Endothelial cell of umbilical vein (primary cell): Measurements from ENCODE around the gene ALKBH7. TPM values are rescaled to one million over a fixed set of nuclear protein-coding genes. Genes with fewer than 3 reads are reported as not detected.

Experiments
- BruUV-seq: library from RNA; stranded (reverse); fragments of 400-500 nt; replicated peaks from 2 replicates; lab custom pipeline; 2021; lab: Mats Ljungman, UMichigan
- CTCF ChIA-PET: fragments of 300-600, 350-600 bp; sonication (Branson Sonifier 250); formaldehyde crosslinking; loops from one replicate; lab custom pipeline; 2021; ENCODE audit warnings: antibody characterized with exemption, inconsistent platforms; lab: Charles Lee
- POLR2A ChIA-PET: fragments of 300-600, 350-600 bp; sonication (Branson Sonifier 250); formaldehyde crosslinking; loops from one replicate; lab custom pipeline; 2021; ENCODE audit warnings: antibody characterized with exemption, inconsistent platforms; lab: Charles Lee
- DNase-seq: peaks from one replicate; pipeline ENCODE4 v3.0.0-alpha.2; 2011; ENCODE audit warnings: low read depth, low spot score
- FAIRE-seq: peaks from 2 replicates; lab custom pipeline; 2011; peaks lifted over from hg19 to GRCh38; lab: Jason Lieb, UNC
- H2AFZ ChIP-seq: 2 replicates; pipeline ENCODE4 v1.6.0; 2012; ENCODE audit warnings: low read depth, low read length, control low read depth, inconsistent platforms
- H3K27ac ChIP-seq: 2 replicates; pipeline ENCODE4 v1.5.1; 2011; ENCODE audit warnings: low read depth, mild to moderate bottlenecking, control low read depth, low read length, moderate library complexity; ENCODE audit not compliant: insufficient read depth
- H3K27me3 ChIP-seq, 2 experiments: 2 replicates each; pipeline versions ENCODE4 v1.6.0 to v1.6.1; 2011; ENCODE audit warnings: low read length in 2 of 2, mixed read lengths in 1 of 2; ENCODE audit not compliant: control insufficient read depth in 2 of 2, insufficient read depth in 2 of 2
- H3K36me3 ChIP-seq, 2 experiments: 2 replicates in 1 of 2; 3 replicates in 1 of 2; pipeline ENCODE4 v1.5.1; 2011; ENCODE audit warnings: low read length in 2 of 2, mild to moderate bottlenecking in 1 of 2, moderate library complexity in 1 of 2; ENCODE audit not compliant: control insufficient read depth in 2 of 2, insufficient read depth in 2 of 2; ENCODE audit errors: extremely low read depth in 1 of 2
- H3K4me1 ChIP-seq: 3 replicates; pipeline ENCODE4 v1.5.1; 2011; ENCODE audit warnings: mild to moderate bottlenecking, low read length; ENCODE audit not compliant: control insufficient read depth, insufficient read depth; ENCODE audit errors: extremely low read depth
- H3K4me2 ChIP-seq: 2 replicates; pipeline ENCODE4 v1.6.1; 2011; ENCODE audit warnings: low read length, control low read depth, mixed read lengths; ENCODE audit not compliant: insufficient read depth
- H3K4me3 ChIP-seq, 3 experiments: fragments of 200-600 bp in 1 of 3; sonication (generic), shearing (Covaris generic) in 1 of 3; replicated peaks in 1 of 3; 2 replicates each; pipeline ENCODE4 v1.5.1; 2011 to 2016; ENCODE audit warnings: control low read depth in 3 of 3, low read length in 3 of 3, mild to moderate bottlenecking in 2 of 3, inconsistent platforms in 1 of 3, low read depth in 1 of 3, moderate library complexity in 1 of 3; ENCODE audit not compliant: insufficient read depth in 1 of 3
- H3K79me2 ChIP-seq: 2 replicates; pipeline ENCODE4 v1.6.0; 2012; ENCODE audit warnings: low read length, inconsistent platforms; ENCODE audit not compliant: control insufficient read depth, insufficient read depth
- H3K9ac ChIP-seq: replicated peaks from 2 replicates; pipeline ENCODE3; 2011; ENCODE audit warnings: low read length, control low read depth; ENCODE audit not compliant: insufficient read depth; ENCODE audit errors: extremely low read depth
- H3K9me1 ChIP-seq: replicated peaks from 3 replicates; pipeline ENCODE4 v1.6.0; 2011; ENCODE audit warnings: mild to moderate bottlenecking, low read length; ENCODE audit not compliant: control insufficient read depth, insufficient read depth; ENCODE audit errors: extremely low read depth
- H3K9me3 ChIP-seq: replicated peaks from 2 replicates; pipeline ENCODE4 v1.5.1; 2012; ENCODE audit warnings: low read length, inconsistent platforms; ENCODE audit not compliant: control insufficient read depth, insufficient read depth
- H4K20me1 ChIP-seq: replicated peaks from 2 replicates; pipeline ENCODE3; 2011; ENCODE audit warnings: mild to moderate bottlenecking, low read length; ENCODE audit not compliant: control insufficient read depth, insufficient read depth; ENCODE audit errors: extremely low read depth
- CTCF ChIP-seq, 2 donors: IDR thresholded peaks; 1 replicate in 1 of 2; 2 replicates in 1 of 2; pipeline ENCODE4 v1.5.1; 2011; ENCODE audit warnings: low read length in 2 of 2, mild to moderate bottlenecking in 2 of 2, moderate library complexity in 2 of 2, control low read depth in 1 of 2, inconsistent platforms in 1 of 2, low read depth in 1 of 2; ENCODE audit not compliant: insufficient read depth in 1 of 2; ENCODE audit errors: extremely low read depth in 1 of 2
- EZH2 ChIP-seq: IDR thresholded peaks from 2 replicates; pipeline ENCODE4 v1.6.1; 2012; ENCODE audit warnings: borderline replicate concordance, low read depth, mild to moderate bottlenecking, moderate library complexity, low read length, inconsistent platforms; ENCODE audit not compliant: severe bottlenecking
- MAX ChIP-seq: IDR thresholded peaks from 2 replicates; pipeline ENCODE4 v1.6.1; 2011; ENCODE audit not compliant: insufficient read depth, insufficient read length
- POLR2A ChIP-seq: IDR thresholded peaks from 2 replicates; pipeline ENCODE4 v1.6.1; 2012; ENCODE audit warnings: low read depth, mild to moderate bottlenecking, control low read depth, low read length
- POLR2AphosphoS5 ChIP-seq: IDR thresholded peaks from 2 replicates; pipeline ENCODE4 v1.6.1; 2012; ENCODE audit warnings: low read depth, mild to moderate bottlenecking, control low read depth, low read length, moderate library complexity; ENCODE audit not compliant: insufficient read depth
- dilution Hi-C: fragments of 300-500 bp; cut with MboI; formaldehyde crosslinking; loops from one replicate; pipeline ENCODE4 v1.15.0; 2019; ENCODE audit warnings: low sequenced_read_pairs; ENCODE audit not compliant: extremely low pct_ligation_motif_present
- intact Hi-C: fragments of 100-400 bp; cut with micrococcal nuclease; formaldehyde crosslinking; loops from one replicate; pipeline ENCODE4 v1.10.0; 2022
- polyA plus RNA-seq, 4 experiments: library from polyadenylated mRNA; depleted of rRNA in 3 of 4; stranded (reverse) in 3 of 4; unstranded in 1 of 4; fragments of >200 nt; gene quantifications; 2 replicates each; pipeline versions ENCODE4 v1.2.1 to v1.2.3, GENCODE V29; 2011 to 2012; ENCODE audit warnings: missing spikeins in 1 of 4
- total RNA-seq: library from RNA; stranded (reverse); gene quantifications from 2 replicates; pipeline ENCODE4 v1.2.3, GENCODE V29; 2021

The ALKBH7 gene
- total and polyA plus RNA-seq, 2 donors (not counting 3 experiments of a cell fraction or from before 2014, with no cell fraction given) = 48.8 to 59.4 TPM

GRCh38 chr19:6393074-6393982, 20.7 kb downstream of the ALKBH7 start, which contains the start of gene GTF2F1:
Gene GTF2F1, minus strand, starts transcription at chr19:6393164. Its CDS starts 169 bp downstream, at chr19:6392995.
- peak within 1 kb of the TSS; percentile 42 to 77 (median 74) for H3K4me3 ChIP-seq
- TF ChIP-seq CTCF (IDR thresholded peaks at IDR 0.05; ENCODE audit: extremely low read depth in 1 of 2, insufficient read depth in 1 of 2, low read depth in 1 of 2, low read length in 2 of 2) (peak in 1 of 2 donors; percentile 9), EZH2 (no peak), POLR2A (peak; percentile 75), POLR2AphosphoS5 (peak; percentile 75), MAX (peak; percentile 24)
- H4K20me1 ChIP-seq = no peaks in the 10 kb centered on the region
- DNase-seq = peak; percentile 92
- H3K4me1 ChIP-seq = peaks cover 7% of the 10 kb centered on the region
- peak within 1 kb of the TSS; percentile 96 for H2AFZ ChIP-seq
- ChIA-PET POLR2A (no interaction called here), CTCF (interaction anchor here (1.0 to 2.0 kb wide), 2 partner anchors 10 to 25 kb away, joined by 4 to 6 read pairs; no protein-coding TSS in a partner anchor)
- FAIRE-seq = peak; percentile 98
- intact Hi-C loops = loop anchor here (1.0 to 2.0 kb wide), 3 partner anchors 20 to 469 kb away; no protein-coding TSS in a partner anchor
- H3K79me2 ChIP-seq = peaks cover 18% of the 10 kb centered on the region
- H3K27me3 ChIP-seq = no peaks in the 10 kb centered on the region
- H3K9me3 ChIP-seq = no peaks in the 10 kb centered on the region
- H3K4me2 ChIP-seq = peak within 1 kb of the TSS; percentile 70
- dilution Hi-C loops = no loop called here
- H3K36me3 ChIP-seq = peaks cover 0 to 9% of the 10 kb centered on the region in 2 experiments
- peak within 1 kb of the TSS; percentile 77 for H3K27ac ChIP-seq
- H3K9ac ChIP-seq = peak within 1 kb of the TSS; percentile 84
- BruUV-seq = TSS peak; percentile 49
- no peaks in the 10 kb centered on the region for H3K9me1 ChIP-seq
